Stromal cell of bone marrow (primary cell): ENCODE results near the gene LECT2.

Experiments
- DNase-seq: peaks from one replicate; pipeline ENCODE4 v3.0.0-alpha.2; 2012; ENCODE audit warnings: low read depth

Gene LECT2

GRCh38 chr5:135978212-135978631 is 23.4 kb upstream of the LECT2 start:
- DNase-seq, result no peak

DNA sequence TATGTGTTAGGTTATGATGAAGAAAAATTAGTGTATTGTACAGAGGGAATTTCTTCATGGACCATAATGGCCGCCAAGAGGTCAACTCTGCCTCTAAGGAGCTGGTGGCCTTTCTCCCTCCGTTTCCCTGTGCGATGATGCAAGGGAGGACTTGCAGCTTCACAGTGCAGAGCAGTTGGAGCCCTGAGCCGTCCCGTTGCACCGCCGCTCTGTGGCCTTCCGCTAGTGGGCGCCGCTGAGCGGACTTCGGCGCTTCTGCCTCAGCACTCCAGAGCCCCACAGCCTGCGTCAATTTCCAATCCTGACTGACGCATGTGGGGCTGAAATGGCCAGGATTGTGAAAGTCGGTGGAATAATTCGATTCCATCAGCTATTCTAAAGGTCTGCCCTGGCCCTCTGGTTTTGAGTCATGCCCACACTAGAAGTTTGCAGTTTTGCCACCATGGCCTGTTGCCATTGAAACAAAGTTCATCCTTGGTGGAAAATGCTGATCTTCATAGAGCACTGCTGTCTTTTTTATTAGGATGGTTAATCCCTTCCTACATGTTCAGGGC is 22.7 kb upstream of the LECT2 start:
- no peak for DNase-seq

GRCh38 chr5:135976216-135976615 is 21.4 kb upstream of the LECT2 start:
- DNase-seq, result no peak

DNA sequence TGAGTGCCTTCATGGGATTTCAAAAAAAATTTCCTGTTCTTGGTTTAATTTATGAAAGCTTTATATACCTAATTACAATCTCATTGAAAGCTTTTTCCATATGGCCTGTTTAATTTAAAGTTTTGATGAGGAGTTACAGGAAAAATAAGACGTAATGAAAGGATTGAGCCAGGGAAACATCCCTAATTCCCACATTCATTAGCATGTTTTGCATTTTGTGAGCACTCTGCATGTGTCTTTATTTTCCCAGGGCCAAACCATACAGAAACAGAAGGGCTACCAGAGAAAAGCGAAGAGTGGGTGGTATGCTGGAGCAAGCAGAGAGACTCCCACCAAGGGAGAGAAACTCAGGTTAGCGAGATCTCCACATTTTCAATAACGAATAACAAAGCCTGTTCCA is 20.3 kb upstream of the LECT2 start:
- DNase-seq, result no peak

GRCh38 chr5:135974021-135974600 is 19.3 kb upstream of the LECT2 start:
- DNase-seq, result no peak

- peak; percentile 62 for DNase-seq
Measured at GRCh38 chr5:135973323-135974020, 18.7 kb upstream of the LECT2 start.

DNA sequence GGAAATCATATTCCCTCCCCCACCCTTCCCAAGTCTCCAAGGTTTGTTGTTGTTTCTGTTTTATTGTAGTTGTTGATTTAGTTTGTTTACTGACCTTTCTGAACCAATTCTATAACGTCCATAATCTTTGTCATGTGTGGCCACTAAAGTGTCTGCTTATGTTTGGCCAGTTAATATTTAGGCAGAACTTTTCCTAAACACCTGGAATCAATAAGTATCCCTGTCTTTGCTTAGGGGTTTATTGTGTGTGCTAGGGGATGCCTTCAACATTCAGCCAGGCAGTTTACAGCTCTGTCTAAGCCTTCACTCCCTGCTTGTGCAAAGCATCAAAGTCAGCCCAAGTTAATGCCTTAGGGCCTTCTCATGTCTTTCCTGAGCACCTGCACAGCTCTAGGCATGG is 16.9 kb upstream of the LECT2 start:
- DNase-seq, result no peak

GRCh38 chr5:135966790-135967189 is 12.0 kb upstream of the LECT2 start:
- no peak for DNase-seq

- no peak for DNase-seq
Measured at GRCh38 chr5:135966165-135966564, 11.4 kb upstream of the LECT2 start.

- no peak for DNase-seq
Measured at GRCh38 chr5:135965504-135965903, 10.7 kb upstream of the LECT2 start.

DNA sequence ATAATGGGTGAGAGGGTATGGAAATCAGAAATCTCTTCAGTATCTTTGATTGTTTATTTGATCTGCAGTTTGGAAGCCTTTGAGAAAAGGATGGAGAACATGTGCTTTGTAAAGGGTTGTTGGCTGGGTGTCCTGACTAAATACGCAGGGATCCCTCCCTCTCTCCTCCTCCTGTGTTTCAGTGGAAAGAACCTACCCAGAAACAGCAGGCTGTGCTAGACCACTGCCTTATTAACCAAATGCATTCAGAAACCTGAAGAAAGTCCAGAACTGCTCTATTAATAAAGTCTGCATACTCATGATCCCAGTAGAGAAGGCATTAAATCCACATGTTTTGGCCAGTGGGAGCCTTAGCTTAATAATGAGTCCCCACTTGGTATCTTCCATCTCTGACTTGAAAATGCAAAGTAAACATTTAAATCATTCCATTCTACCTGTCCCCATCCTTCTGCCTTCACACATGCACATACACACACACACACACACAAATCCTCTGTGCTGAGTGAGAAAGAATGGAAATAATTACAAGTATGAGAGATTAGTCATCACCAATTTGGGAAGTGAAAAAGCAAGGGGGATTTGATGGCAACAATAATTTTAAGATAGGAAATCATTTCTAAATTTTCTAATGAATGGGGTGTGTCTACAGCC is 10.0 kb upstream of the LECT2 start:
- DNase-seq, result no peak

DNA sequence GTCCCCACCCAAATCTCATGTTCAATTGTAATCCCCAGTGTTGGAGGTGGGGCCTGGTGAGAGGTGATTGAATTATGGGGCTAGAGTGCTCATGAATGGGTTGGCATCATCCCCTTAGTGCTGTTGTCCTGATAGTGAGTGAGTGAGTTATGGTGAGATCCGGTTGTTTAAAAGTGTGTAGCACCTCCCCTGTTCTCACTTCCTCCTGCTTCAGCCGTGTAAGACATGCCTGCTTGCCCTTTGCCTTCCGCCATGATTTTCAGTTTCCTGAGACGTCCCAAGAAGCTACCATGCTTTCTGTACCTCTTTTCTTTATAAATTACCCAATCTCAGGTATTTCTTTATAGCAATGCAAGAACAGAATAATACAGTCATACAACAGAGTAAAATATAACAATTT is 742 bp upstream of the LECT2 start:
- no peak for DNase-seq

DNA sequence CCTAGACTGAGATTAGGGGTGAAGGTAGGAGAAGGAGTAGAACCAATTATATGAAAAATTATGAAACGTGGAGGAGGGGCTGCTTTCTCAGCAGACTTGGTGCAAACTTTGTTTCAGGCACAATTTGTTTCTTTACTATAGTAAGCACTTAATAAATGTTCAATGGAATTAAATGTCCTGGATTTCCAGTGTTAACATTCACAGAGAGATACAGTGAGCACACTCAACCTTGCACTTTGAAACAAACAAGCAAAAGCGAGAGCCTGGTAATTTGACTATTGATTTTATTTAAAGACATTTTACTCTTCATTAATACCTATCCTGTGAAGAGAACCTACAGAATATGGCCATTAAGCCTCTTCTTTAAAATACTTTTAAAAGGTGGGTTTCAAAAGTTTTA is 933 bp downstream of the LECT2 start:
- DNase-seq, result no peak

DNA sequence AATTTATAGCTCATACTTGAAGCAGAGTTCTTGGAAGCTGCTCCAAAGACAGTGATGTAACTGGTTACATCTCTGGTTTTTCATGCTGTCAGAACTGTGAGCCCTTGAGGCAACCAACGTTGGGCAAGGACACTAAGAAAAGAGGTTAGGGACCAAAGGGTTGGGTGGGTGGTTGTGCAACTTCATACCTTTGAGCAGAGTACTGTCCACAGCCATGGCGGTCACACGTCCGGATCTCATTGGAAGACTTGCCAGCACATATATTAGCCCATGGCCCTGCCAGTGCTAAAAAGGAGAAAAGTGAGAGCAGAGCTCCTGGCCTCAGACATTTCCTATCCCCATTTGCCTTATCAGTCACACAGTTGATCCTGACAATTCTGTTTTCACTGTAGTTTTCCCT is 2.1 kb downstream of the LECT2 start:
- no peak for DNase-seq

- DNase-seq, result no peak
Measured at GRCh38 chr5:135951807-135952206, 3.0 kb downstream of the LECT2 start.

DNA sequence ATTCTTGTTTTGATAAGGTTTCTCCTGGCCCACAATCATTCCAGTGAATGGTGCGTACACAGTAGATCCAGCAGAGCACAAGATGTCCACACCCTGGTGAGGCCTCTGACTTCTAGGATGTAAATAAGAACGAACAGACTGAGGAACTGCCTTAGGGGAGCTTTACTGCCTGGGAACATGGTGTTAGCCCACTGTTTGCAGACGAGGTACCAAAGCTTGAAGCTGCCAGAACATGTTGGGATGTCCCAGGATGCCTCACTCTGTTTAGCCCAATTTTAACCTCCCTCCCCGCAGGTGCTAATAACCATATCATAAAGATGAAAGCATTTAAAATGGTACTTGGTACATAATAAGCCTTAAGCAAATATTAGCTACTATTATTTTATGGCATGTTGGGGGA is 3.5 kb downstream of the LECT2 start:
- DNase-seq, result no peak

DNA sequence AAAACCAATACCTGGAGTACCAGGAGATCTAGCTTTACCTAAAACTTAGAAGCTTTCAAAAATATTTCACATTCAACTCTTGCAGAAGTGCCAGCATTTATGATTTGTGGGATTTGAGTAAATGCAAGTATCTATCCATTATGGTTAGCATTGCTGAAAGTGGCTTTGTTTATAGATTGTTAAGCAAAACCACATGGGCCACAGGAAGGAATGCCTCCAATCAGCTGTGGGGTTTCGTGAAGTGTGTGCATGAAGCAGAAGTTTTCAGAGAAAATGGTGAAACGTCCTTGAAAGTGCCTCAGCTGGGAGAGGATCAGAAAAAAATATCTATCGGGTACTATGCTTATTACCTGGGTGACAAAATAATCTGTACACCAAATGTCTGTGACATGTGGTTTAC is 4.2 kb downstream of the LECT2 start:
- DNase-seq, result no peak

- peak; percentile 75 for DNase-seq
Measured at GRCh38 chr5:135944967-135945560, 9.7 kb downstream of the LECT2 start.

- DNase-seq, result no peak
Measured at GRCh38 chr5:135944564-135944963, 10.2 kb downstream of the LECT2 start.

DNA sequence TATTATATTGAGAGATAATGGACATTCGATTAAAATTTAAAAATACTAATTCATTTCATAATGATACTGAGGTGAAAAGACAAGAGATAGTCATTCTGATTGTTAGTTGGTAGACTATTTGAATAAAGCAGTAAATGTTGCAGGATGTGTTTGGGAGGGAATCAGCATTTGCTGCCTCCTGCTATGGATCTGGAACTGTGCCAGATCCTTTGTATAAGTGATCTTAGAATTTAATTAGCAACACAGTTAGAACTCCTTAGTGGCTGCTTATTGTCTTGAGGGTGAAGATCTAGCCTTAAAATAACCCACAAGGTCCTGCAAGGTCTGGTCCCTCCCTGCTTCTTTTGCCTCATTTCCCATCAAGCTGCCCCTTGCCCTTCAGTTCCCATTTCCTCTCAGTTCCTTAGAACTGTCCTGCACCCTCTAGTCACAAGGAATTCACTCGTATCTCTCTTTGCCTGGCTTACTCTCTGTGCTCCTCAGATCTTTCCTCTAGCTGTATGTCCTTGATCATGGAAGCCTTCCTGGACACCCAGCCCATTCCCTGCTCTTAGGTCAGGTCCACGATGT is 12.5 kb downstream of the LECT2 start:
- no peak for DNase-seq

GRCh38 chr5:135941711-135942110 is 13.1 kb downstream of the LECT2 start:
- DNase-seq, result no peak

DNA sequence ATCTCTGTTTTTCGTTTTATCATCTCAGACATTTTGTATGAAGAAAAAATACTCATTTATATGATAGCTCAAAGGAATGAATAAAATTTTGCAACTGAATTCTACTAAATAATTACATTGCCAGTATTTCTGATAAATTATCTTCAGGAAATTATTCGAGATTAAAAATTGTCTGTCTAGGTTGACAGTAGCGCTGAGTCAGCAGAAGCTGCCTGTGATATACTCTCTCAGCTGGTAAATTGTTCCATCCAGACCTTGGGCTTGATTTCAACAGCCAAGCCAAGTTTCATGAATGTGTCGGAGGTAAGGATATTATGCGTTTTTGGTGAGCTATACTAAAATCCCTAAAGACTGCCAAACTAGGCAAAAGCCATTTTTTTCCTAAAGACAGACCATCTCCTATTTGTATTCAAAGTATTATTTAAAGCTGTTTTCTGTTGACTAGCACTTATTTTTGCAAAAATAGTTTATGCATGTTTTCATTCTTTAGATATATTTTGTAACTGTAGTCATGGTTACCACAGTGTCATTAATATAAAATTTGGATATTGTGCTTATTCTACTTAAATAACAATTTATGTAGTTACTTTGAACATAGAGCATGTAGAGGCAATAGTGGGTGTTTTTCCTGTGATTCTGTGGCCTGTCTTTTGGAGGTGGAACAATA is 17.4 kb downstream of the LECT2 start:
- no peak for DNase-seq
